Activated CD4-positive, alpha-beta T cell treated with anti-CD3 and anti-CD28 coated beads, Interleukin-2, amount 50 U/mL, for 1 hour (primary cell): ENCODE data around the gene HECTD1.
"Not testable (repeated sequence)": the region's sequence is repeated elsewhere in the genome, so short reads cannot be mapped to it uniquely, and the experiment has no call there.

ENCODE experiments used
- DNase-seq: peaks from one replicate; pipeline ENCODE4 v3.0.0-alpha.2; 2020

The HECTD1 gene

DNA sequence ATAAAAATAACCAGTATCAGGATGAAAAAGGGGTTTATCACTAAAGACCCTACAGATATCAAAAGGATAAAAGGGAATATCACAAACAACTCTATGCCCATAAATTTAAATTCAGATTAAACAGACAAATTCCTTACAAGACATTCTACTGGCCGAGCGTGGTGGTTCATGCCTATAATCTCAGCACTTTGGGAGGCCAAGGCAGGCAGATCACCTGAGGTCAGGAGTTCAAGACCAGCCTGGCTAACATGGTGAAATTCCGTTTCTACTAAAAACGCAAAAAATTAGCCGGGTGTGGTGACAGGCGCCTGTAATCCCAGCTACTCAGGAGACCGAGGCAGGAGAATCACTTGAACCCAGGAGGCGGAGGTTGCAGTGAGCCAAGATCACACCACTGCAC lies 15.0 kb downstream of the HECTD1 start:
- DNase-seq: not testable (repeated sequence)

- DNase-seq: no peak
Measured at GRCh38 chr14:31190717-31191263, 16.8 kb downstream of the HECTD1 start.

GRCh38 chr14:31190219-31190603 lies 17.4 kb downstream of the HECTD1 start:
- no peak for DNase-seq

DNA sequence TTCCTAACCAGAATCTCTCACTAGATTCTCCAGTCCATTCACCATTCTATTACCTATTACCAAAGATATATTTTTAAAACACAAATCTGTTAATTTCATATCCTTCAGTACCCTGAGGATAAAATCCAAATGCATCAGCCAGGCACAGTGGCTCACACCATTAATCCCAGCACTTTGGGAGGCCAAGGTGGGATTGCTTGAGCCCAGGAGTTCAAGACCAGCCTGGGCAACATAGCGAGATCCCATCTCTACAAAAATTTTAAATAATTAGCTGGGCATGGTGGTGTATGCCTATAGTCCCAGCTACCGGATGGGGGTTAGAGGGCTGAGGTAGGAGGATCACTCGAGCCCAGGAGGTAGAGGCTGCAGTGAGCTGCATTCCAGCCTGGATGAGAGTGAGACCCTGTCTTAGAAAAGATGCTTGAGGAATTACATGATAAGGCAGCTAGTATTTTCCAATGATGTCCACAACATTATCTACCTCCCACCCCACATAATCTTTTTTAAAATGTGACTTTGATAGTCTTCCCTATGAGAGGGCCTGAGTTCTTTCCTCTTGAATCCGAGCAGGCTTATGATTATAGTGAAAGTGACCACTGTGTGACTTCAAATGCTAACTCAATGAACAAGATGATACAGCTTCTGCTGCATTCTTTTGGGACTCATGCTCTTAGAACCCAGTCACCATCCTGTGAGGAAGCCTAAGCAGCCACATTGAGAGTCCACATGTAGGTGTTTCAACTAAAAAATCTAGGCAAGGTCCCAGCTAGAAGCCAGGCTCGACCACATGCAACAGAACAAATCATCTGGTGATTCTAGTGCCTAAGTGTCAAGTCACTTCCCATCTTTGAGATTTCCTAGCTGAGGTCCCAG lies 18.0 kb downstream of the HECTD1 start:
- DNase-seq: no peak

- no peak for DNase-seq
Measured at GRCh38 chr14:31188744-31189143, 18.8 kb downstream of the HECTD1 start.

GRCh38 chr14:31182016-31182415 lies 25.6 kb downstream of the HECTD1 start:
- not testable (repeated sequence) for DNase-seq

DNA sequence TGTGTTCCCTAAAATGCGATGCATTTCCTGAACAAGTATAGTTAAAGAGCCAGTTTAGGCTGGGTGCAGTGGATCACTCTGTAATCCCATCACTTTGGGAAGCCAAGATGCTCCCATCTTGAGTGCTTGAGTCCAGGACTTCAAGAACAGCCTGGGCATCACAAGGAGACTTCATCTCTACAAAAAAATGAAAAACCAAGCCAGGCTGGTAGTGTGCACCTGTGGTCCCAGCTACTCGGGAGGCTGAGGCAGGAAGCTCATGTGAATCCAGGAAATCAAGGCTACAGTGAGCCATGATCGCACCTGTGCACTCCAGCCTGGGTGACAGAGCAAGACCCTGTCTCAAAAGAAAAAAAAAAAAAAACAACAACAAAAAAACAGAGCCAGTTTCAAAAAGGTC lies 26.3 kb downstream of the HECTD1 start:
- no peak for DNase-seq

GRCh38 chr14:31180299-31181051 lies 27.1 kb downstream of the HECTD1 start:
- no peak for DNase-seq

GRCh38 chr14:31174433-31174832 lies 33.2 kb downstream of the HECTD1 start:
- no peak for DNase-seq

DNA sequence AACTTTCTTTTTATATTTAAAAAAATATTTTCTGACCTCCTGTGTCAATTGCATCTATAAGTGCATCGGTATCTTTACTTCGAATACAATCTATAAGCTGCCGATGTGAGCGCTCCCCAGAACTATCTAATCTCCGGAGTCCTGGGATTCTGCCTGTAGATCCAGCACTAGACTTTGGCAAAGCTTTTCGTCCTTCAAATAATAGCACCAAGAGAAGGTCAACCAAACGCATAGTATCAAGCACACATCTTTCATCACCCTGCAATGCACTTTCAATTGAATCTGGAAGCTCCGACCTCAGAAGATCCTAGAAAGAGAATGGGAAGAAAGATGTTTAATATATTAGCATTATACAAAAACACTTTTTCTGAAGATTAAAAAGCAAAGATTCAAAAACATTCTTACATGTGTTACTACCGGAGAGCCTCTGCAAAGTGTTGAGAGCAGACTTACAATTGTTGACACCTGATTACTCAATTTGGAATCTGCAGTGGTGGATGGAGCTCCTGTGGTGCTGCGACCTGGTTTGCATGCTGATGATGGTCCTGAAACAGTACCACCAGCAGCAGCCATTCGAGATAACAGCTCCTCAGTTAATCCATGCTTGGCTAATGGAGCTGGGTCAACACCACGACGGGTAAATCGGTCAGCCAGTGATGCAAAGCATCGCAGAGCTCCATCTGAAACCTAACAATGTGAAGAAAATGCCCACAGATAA lies 34.3 kb downstream of the HECTD1 start:
- no peak for DNase-seq

DNA sequence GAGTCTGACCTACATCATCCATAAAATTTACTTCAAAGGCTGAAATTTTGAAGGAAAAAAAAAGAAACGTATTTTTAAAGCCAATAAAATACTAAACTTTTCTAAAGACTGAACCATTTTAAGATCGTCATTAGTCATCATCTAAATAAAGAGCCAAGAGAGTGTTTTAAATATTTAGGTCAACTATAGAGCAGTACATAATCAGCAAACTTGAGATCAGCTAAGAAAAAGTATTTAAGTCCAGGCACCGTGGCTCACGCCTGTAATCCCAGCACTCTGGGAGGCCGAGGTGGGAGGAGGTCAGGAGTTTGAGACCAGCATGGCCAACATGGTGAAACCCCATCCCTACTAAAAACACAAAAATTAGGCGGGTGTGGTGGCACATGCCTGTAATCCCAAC lies 35.5 kb downstream of the HECTD1 start:
- DNase-seq: no peak

- no peak for DNase-seq
Measured at GRCh38 chr14:31170411-31170810, 37.2 kb downstream of the HECTD1 start.

DNA sequence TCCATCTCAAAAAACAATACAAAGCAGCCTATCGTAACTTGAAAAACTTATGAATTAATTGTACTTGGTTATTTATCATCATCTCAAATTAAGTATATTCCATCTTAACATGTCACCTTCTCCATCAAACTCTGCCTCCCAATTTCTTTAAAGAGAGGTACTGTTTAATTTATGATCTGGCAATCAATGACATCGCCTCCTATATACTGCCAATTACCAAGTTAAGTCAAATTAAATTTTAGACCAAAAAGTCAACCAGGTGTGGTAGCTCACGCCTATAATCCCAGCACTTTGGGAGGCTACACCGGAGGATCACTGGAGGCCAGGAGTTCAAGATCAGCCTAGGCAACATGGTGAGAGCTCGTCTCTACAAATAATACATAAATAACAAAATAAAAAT lies 37.7 kb downstream of the HECTD1 start:
- no peak for DNase-seq

DNA sequence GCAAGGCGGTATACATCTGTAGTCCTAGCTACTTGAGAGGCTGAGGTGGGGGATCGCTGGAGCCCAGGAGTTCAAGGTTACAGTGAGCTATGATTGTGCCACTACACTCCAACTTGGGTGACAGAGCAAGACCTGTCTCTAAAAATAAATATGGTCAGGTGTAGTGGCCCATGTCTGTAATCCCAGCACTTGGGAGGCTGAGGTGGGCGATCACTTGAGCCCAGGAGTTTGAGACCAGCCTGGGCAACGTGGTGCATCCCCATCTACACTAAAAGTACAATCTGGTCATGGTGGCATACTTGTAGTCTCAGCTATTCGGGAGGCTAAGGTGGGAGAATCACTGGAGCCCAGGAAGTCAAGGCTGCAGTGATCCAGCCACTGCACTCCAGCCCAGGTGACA lies 40.6 kb downstream of the HECTD1 start:
- no peak for DNase-seq

GRCh38 chr14:31166271-31166561 lies 41.4 kb downstream of the HECTD1 start:
- DNase-seq: no peak

GRCh38 chr14:31164115-31164514 lies 43.5 kb downstream of the HECTD1 start:
- DNase-seq: no peak

DNA sequence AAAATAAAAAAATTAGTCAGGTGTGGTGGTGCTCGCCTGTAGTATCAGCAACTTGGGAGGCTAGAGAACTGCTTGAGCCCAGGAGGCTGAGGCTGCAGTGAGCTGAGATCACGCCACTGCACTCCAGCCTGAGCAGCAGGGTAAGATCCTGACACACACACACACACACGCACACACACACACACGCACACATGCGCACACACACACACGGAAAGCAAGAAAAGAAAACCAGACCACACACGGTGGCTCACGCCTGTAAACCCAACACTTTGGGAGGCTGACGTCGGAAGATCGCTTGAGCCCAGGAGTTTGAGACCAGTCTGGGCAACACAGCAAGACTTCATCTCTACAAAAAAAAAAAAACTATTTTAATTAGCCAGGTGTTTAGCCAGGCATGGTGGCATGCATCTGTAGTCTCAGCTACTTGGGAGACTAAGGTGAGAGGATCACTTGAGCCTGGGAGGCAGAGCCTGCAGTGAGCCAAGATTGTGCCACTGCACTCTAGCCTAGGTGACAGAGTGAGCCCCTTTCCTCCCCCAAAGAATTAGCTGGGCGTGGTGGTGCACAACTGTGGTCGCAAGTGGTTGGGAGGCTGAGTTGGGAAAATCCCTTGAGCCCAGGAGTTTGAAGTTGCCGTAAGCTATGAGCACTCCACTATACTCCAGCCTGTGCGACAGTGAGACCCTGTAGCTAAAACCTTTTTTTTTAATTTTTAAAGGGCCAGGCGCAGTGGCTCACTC lies 44.5 kb downstream of the HECTD1 start:
- no peak for DNase-seq

- DNase-seq: no peak
Measured at GRCh38 chr14:31161274-31161673, 46.3 kb downstream of the HECTD1 start.

DNA sequence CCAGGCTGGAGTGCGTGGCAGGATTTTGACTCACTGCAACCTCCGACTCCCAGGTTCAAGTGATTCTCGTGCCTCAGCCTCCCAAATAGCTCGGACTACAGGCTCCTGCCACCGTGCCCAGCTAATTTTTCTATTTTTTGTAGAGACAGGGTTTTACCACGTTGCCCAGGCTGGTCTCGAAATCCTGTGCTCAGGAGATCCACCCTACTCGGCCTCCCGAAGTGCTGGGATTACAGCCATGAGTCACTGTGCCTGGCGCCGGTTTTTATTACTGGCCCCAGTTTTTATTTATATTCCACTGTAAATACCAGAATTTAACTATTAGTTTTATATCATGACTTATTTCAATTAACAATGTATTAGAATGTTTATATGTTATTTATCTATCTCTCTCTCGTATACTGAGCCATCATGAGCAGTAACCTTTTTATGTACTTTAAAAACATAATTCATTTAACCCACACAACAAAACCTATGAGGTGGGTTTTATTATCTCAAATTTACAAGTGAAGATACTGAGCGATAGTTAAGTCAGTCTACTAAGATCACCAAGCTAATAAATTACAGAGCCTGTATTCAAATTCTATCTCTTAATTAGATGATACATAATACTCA lies 47.8 kb downstream of the HECTD1 start:
- DNase-seq: no peak

GRCh38 chr14:31154956-31155355 lies 52.6 kb downstream of the HECTD1 start:
- no peak for DNase-seq

DNA sequence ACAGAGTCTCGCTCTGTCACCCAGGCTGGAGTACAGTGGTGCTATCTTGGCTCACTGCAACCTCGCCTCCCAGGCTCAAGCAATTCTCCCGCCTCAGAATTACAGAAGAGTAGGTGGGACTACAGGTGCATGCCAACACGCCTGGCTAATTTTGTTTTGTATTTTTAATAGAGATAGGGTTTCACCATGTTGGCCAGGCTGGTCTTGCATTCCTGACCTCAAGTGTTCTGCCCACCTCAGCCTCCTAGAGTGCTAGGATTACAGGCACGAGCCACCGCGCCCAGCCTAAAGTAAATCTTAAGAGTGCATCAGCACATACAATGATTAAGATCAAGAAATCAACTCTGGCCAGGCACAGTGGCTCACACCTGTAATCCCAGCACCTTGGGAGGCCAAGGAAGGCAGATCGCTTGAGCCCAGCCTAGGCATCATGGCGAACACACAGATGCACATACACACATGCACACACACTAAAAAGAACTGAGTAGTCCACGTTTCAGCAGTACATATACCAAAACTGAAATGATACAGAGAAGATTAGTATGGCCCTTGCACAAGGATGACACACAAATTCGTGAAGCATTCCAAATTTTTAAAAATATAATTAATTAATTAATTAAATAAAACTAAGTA lies 65.0 kb downstream of the HECTD1 start:
- DNase-seq: no peak

DNA sequence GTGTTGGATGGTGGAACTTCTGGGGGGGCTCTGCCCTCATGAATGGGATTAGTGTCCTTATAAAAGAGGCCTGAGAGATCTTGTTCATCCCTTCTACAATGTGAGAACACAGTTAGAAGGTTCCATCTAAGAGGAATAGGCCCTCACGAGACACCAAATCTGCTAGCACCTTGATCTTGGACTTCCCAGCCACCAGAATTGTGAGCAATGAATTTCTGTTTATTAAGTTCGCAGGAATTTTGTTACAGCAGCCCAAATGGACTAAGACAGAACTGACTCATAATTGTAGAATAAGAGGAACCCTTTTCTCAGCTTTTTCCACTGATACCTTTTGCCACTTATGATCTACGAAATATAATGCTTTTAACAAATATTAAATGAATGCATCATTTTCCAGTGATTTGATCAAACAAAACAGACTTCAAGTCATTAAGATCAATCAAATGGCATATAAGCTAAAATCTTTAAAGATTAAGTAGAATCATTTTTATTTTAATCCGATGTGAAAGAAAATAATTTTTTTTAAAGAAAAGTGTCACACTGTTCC lies 68.2 kb downstream of the HECTD1 start:
- no peak for DNase-seq
